IPS-18a (cell line): ENCODE data around the gene BLVRB.
A peak's percentile ranks its signal among the peaks of the same experiment; 100 is the strongest.
"Not testable (repeated sequence)": the region's sequence is repeated elsewhere in the genome, so short reads cannot be mapped to it uniquely, and the experiment has no call there.

ENCODE experiments used
- H3K27ac ChIP-seq: one replicate; pipeline ENCODE4 v1.5.1; 2013; ENCODE audit warnings: low read length
- H3K27me3 ChIP-seq: one replicate; pipeline ENCODE4 v1.6.1; 2013; ENCODE audit warnings: mild to moderate bottlenecking, low read length; ENCODE audit not compliant: control insufficient read depth, insufficient read depth
- H3K36me3 ChIP-seq: one replicate; pipeline ENCODE4 v1.6.1; 2013; ENCODE audit warnings: low read depth, low read length; ENCODE audit not compliant: control insufficient read depth
- H3K4me1 ChIP-seq: one replicate; pipeline ENCODE4 v1.6.1; 2013; ENCODE audit warnings: low read depth, low read length; ENCODE audit not compliant: control insufficient read depth
- H3K4me3 ChIP-seq: one replicate; pipeline ENCODE4 v1.5.1; 2013; ENCODE audit warnings: low read length
- H3K9ac ChIP-seq: one replicate; pipeline ENCODE4 v1.6.1; 2013; ENCODE audit warnings: mild to moderate bottlenecking, low read length, moderate library complexity
- H3K9me3 ChIP-seq: one replicate; pipeline ENCODE4 v1.6.1; 2013; ENCODE audit warnings: low read depth, low read length; ENCODE audit not compliant: control insufficient read depth

BLVRB gene

GRCh38 chr19:40418040-40418439 lies 47.5 kb downstream of the BLVRB start:
- Histone ChIP-seq H3K9me3 (no peaks in the 10 kb centered on the region), H3K27me3 (no peaks in the 10 kb centered on the region), H3K9ac (no peak overlapping the region), H3K27ac (no peak overlapping the region), H3K4me3 (no peak overlapping the region), H3K4me1 (peaks cover 10% of the 10 kb centered on the region), H3K36me3 (no peaks in the 10 kb centered on the region)

- Histone ChIP-seq H3K4me3 (no peak overlapping the region), H3K4me1 (peaks cover 10% of the 10 kb centered on the region), H3K27me3 (no peaks in the 10 kb centered on the region), H3K9ac (no peak overlapping the region), H3K36me3 (no peaks in the 10 kb centered on the region), H3K9me3 (no peaks in the 10 kb centered on the region), H3K27ac (no peak overlapping the region)
Observed at GRCh38 chr19:40417643-40417981, 47.9 kb downstream of the BLVRB start.

GRCh38 chr19:40416918-40417642 lies 48.5 kb downstream of the BLVRB start:
- Histone ChIP-seq H3K9me3 (no peaks in the 10 kb centered on the region), H3K9ac (no peak overlapping the region), H3K36me3 (no peaks in the 10 kb centered on the region), H3K4me3 (no peak overlapping the region), H3K4me1 (peaks cover 10% of the 10 kb centered on the region), H3K27ac (no peak overlapping the region), H3K27me3 (no peaks in the 10 kb centered on the region)

GRCh38 chr19:40415768-40416167 lies 49.8 kb downstream of the BLVRB start:
- Histone ChIP-seq H3K27ac (no peak overlapping the region), H3K4me3 (no peak overlapping the region), H3K9me3 (no peaks in the 10 kb centered on the region), H3K4me1 (peaks cover 3% of the 10 kb centered on the region), H3K36me3 (no peaks in the 10 kb centered on the region), H3K27me3 (no peaks in the 10 kb centered on the region), H3K9ac (no peak overlapping the region)

GRCh38 chr19:40414542-40415535 lies 50.7 kb downstream of the BLVRB start:
- H3K4me1 ChIP-seq: peaks cover 5% of the 10 kb centered on the region
- H3K9ac ChIP-seq: no peak overlapping the region
- H3K4me3 ChIP-seq: no peak overlapping the region

GRCh38 chr19:40413291-40413845 lies 52.2 kb downstream of the BLVRB start, which contains the start of gene PRX:
TSS of gene PRX (minus strand) at chr19:40413378. CDS start at chr19:40407932, 5,446 bp downstream.
- H3K27me3 ChIP-seq: no peaks in the 10 kb centered on the region
- no peak within 1 kb of the TSS for H3K9ac ChIP-seq
- H3K27ac ChIP-seq: no peak within 1 kb of the TSS
- peak within 1 kb of the TSS; percentile 5 for H3K4me3 ChIP-seq
- no peaks in the 10 kb centered on the region for H3K36me3 ChIP-seq
- no peaks in the 10 kb centered on the region for H3K9me3 ChIP-seq
- peaks cover 7% of the 10 kb centered on the region for H3K4me1 ChIP-seq

More at GRCh38 chr19:40414542-40415535, 50.7 kb downstream of the BLVRB start:
- H3K27me3 ChIP-seq: no peaks in the 10 kb centered on the region
- no peak overlapping the region for H3K27ac ChIP-seq
- no peaks in the 10 kb centered on the region for H3K9me3 ChIP-seq
- no peaks in the 10 kb centered on the region for H3K36me3 ChIP-seq

GRCh38 chr19:40412866-40413265 lies 52.7 kb downstream of the BLVRB start:
- Histone ChIP-seq H3K9ac (no peak overlapping the region), H3K36me3 (no peaks in the 10 kb centered on the region), H3K4me3 (no peak overlapping the region), H3K9me3 (no peaks in the 10 kb centered on the region), H3K4me1 (peaks cover 7% of the 10 kb centered on the region), H3K27ac (no peak overlapping the region), H3K27me3 (no peaks in the 10 kb centered on the region)

GRCh38 chr19:40411958-40412499 lies 53.5 kb downstream of the BLVRB start:
- Histone ChIP-seq H3K36me3 (no peaks in the 10 kb centered on the region), H3K27ac (no peak overlapping the region), H3K4me3 (no peak overlapping the region), H3K9me3 (no peaks in the 10 kb centered on the region), H3K27me3 (no peaks in the 10 kb centered on the region), H3K4me1 (peaks cover 7% of the 10 kb centered on the region), H3K9ac (no peak overlapping the region)

- H3K4me1 ChIP-seq: peaks cover 7% of the 10 kb centered on the region
- H3K27ac ChIP-seq: no peak overlapping the region
- H3K9ac ChIP-seq: no peak overlapping the region
- H3K36me3 ChIP-seq: no peaks in the 10 kb centered on the region
- no peaks in the 10 kb centered on the region for H3K9me3 ChIP-seq
- no peak overlapping the region for H3K4me3 ChIP-seq
- H3K27me3 ChIP-seq: no peaks in the 10 kb centered on the region
Observed at GRCh38 chr19:40411125-40411842, 54.3 kb downstream of the BLVRB start.

- no peak overlapping the region for H3K9ac ChIP-seq
Observed at GRCh38 chr19:40410030-40410389, 55.5 kb downstream of the BLVRB start.

GRCh38 chr19:40408598-40408925 lies 57.0 kb downstream of the BLVRB start:
- H3K27ac ChIP-seq, H3K9ac ChIP-seq, H3K4me3 ChIP-seq, H3K36me3 ChIP-seq, H3K27me3 ChIP-seq, H3K4me1 ChIP-seq, H3K9me3 ChIP-seq: not testable (repeated sequence)

More at GRCh38 chr19:40410030-40410389, 55.5 kb downstream of the BLVRB start:
- no peaks in the 10 kb centered on the region for H3K9me3 ChIP-seq
- H3K36me3 ChIP-seq: no peaks in the 10 kb centered on the region
- H3K27ac ChIP-seq: peak overlapping the region; percentile 46
- H3K27me3 ChIP-seq: no peaks in the 10 kb centered on the region
- peaks cover 7% of the 10 kb centered on the region for H3K4me1 ChIP-seq
- no peak overlapping the region for H3K4me3 ChIP-seq
